GM12878 (cell line): ENCODE measurements around the gene RRAGA. TPM values are rescaled to one million over a fixed set of nuclear protein-coding genes. Genes with fewer than 3 reads are reported as not detected.
A peak's percentile ranks its signal among the peaks of the same experiment; 100 is the strongest.

ENCODE experiments used
- ATAC-seq: fragments of 200-7000 bp; cut with Tn5 transposase; 3 replicates; pipeline ENCODE4 v1.9.1; 2020; ENCODE audit warnings: mild to moderate bottlenecking, moderate library complexity
- BruUV-seq: library from RNA; stranded (reverse); fragments of 400-500 nt; replicated peaks from 2 replicates; lab custom pipeline; 2021; lab: Mats Ljungman, UMichigan
- CTCF ChIA-PET: fragments of 300-600 bp; sonication (Branson Sonifier 250); formaldehyde crosslinking; extraction: SDS; loops from one replicate; lab custom pipeline; 2021; ENCODE audit warnings: inconsistent platforms; lab: Yijun Ruan, JAX
- POLR2A ChIA-PET: fragments of 350-600 bp; formaldehyde crosslinking; extraction: SDS; loops from one replicate; lab custom pipeline; 2021; ENCODE audit warnings: inconsistent platforms; lab: Charles Lee
- RAD21 ChIA-PET: fragments of 300-600 bp; sonication (Branson Sonifier 250); formaldehyde crosslinking; loops from one replicate; lab custom pipeline; 2023; ENCODE audit warnings: antibody characterized with exemption; ENCODE audit not compliant: unreplicated experiment; lab: Charles Lee
- SMC1A ChIA-PET: fragments of 300-600 bp; sonication (Branson Sonifier 250); formaldehyde crosslinking; loops from one replicate; lab custom pipeline; 2023; ENCODE audit not compliant: unreplicated experiment, uncharacterized antibody; lab: Charles Lee
- DNase-seq: peaks from one replicate; pipeline ENCODE4 v3.0.0-alpha.2; 2011; ENCODE audit warnings: low read depth, low spot score
- FAIRE-seq: peaks from 3 replicates; lab custom pipeline; 2011; peaks lifted over from hg19 to GRCh38; lab: Jason Lieb, UNC
- H2AFZ ChIP-seq: 2 replicates; pipeline ENCODE4 v1.6.0; 2011; ENCODE audit warnings: low read depth, low read length, control low read depth; ENCODE audit not compliant: control insufficient read depth
- H3K27ac ChIP-seq: 2 replicates; pipeline ENCODE4 v1.5.1; 2011; ENCODE audit warnings: control low read depth; ENCODE audit not compliant: control insufficient read depth, insufficient read depth
- H3K27me3 ChIP-seq, 2 experiments: replicated peaks in 1 of 2; 2 replicates each; pipeline versions ENCODE4 v1.6.0 to v1.6.1; 2011; ENCODE audit warnings: low read length in 1 of 2; ENCODE audit not compliant: control insufficient read depth in 2 of 2, insufficient read depth in 2 of 2
- H3K36me3 ChIP-seq, 2 experiments: 2 replicates each; pipeline ENCODE4 v1.5.1; 2011; ENCODE audit warnings: low read length in 1 of 2; ENCODE audit not compliant: control insufficient read depth in 2 of 2, insufficient read depth in 2 of 2
- H3K4me1 ChIP-seq: 2 replicates; pipeline ENCODE4 v1.6.1; 2011; ENCODE audit warnings: mild to moderate bottlenecking, low read length, moderate library complexity, mixed read lengths; ENCODE audit not compliant: control insufficient read depth, insufficient read depth
- H3K4me2 ChIP-seq: 2 replicates; pipeline ENCODE4 v1.6.0; 2011; ENCODE audit warnings: control low read depth; ENCODE audit not compliant: control insufficient read depth, insufficient read depth
- H3K4me3 ChIP-seq: fragments of 200-600 bp; sonication (generic); 2 replicates; pipeline ENCODE4 v1.5.1; 2016
- H3K79me2 ChIP-seq: 2 replicates; pipeline ENCODE4 v1.6.0; 2011; ENCODE audit warnings: low read length; ENCODE audit not compliant: control insufficient read depth, insufficient read depth
- H3K9ac ChIP-seq: 2 replicates; pipeline ENCODE4 v1.8.0; 2011; ENCODE audit warnings: low read length, control low read depth, mixed read lengths; ENCODE audit not compliant: control insufficient read depth, insufficient read depth
- H3K9me3 ChIP-seq: replicated peaks from 3 replicates; pipeline ENCODE4 v1.5.1; 2011; ENCODE audit warnings: mild to moderate bottlenecking, low read length; ENCODE audit not compliant: control insufficient read depth, insufficient read depth
- H4K20me1 ChIP-seq: 2 replicates; pipeline ENCODE4 v1.6.0; 2011; ENCODE audit not compliant: control insufficient read depth, insufficient read depth
- RAD21 ChIP-seq: IDR thresholded peaks from 2 replicates; pipeline ENCODE4 v1.6.1; 2011; ENCODE audit warnings: mild to moderate bottlenecking, low read depth, low read length, moderate library complexity; ENCODE audit not compliant: insufficient read depth
- WGBS: methylation state at CpG from one replicate; pipeline ENCODE4 v1.1.6; 2016; ENCODE audit warnings: low lambda C conversion rate; ENCODE audit not compliant: insufficient replicate concordance, insufficient coverage; ENCODE audit errors: missing lambda C conversion rate; 5-methylcytosine and 5-hydroxymethylcytosine counted together
- in situ Hi-C: fragments of 300-500 bp; cut with MboI; formaldehyde crosslinking; loops from 9 replicates; pipeline ENCODE4 v1.14.3; 2018; ENCODE audit warnings: mixed read lengths
- intact Hi-C: fragments of 100-400 bp; cut with micrococcal nuclease; formaldehyde crosslinking; loops from one replicate; pipeline ENCODE4 v1.14.2; 2022; ENCODE audit not compliant: unreplicated experiment
- polyA plus RNA-seq, 11 experiments: library from polyadenylated mRNA; depleted of rRNA in 4 of 11; unstranded in 6 of 11; stranded (reverse) in 5 of 11; fragments of >200 nt; fragmentation: Nextera tagmentation in 4 of 11; fragmentation: Illumina TruSeq in 1 of 11; extraction: Ambion mirVana in 4 of 11; extraction: Trizol in 1 of 11; gene quantifications; 1 replicate in 1 of 11; 2 replicates in 10 of 11; pipeline versions ENCODE4 v1.2.1 to v1.2.3, GENCODE V29; 2011 to 2016; ENCODE audit warnings: inconsistent platforms in 2 of 11, missing spikeins in 2 of 11, low read depth in 1 of 11
- total RNA-seq, 4 experiments: library from RNA; depleted of rRNA in 3 of 4; stranded (reverse); fragments of >200 nt in 3 of 4; fragmentation: Illumina TruSeq in 1 of 4; extraction: Trizol in 1 of 4; gene quantifications; 2 replicates each; pipeline versions ENCODE4 v1.2.1 to v1.2.3, GENCODE V29; 2013 to 2021
- TF ChIP-seq, protein P1 (sequence below), 3 experiments: IDR thresholded peaks in 2 of 3; conservative IDR thresholded peaks in 1 of 3; 2 replicates each; pipeline ENCODE4 v1.5.1; 2011; ENCODE audit warnings: low read depth in 3 of 3, low read length in 3 of 3, mild to moderate bottlenecking in 3 of 3, control low read depth in 2 of 3, moderate library complexity in 2 of 3, inconsistent platforms in 1 of 3, mixed read lengths in 1 of 3; ENCODE audit not compliant: control insufficient read depth in 2 of 3, insufficient read depth in 1 of 3; ENCODE audit errors: extremely low read depth in 1 of 3

RRAGA gene
- total and polyA plus RNA-seq, 10 of the 15 experiments (the other 5 are each of a cell fraction or from before 2014, with no cell fraction given): 10.1 to 74.6 (median 37.9) TPM

GRCh38 chr9:19036611-19037010 lies 12.6 kb upstream of the RRAGA start:
- no peaks in the 10 kb centered on the region for H3K36me3 ChIP-seq
- ChIA-PET SMC1A (no interaction called here), CTCF (interaction anchor here (0.8 to 1.8 kb wide), 5 partner anchors 10 to 420 kb away, joined by 3 to 5 read pairs (median 3); no protein-coding TSS in a partner anchor), RAD21 (no interaction called here), POLR2A (interaction anchor here (0.6 kb wide), 1 partner anchor 278 kb away, joined by 4 read pairs; no protein-coding TSS in a partner anchor)
- no peak overlapping the region for H3K4me3 ChIP-seq
- no peaks in the 10 kb centered on the region for H3K4me1 ChIP-seq
- in situ Hi-C loops (loop anchor here (25.0 kb wide), 1 partner anchor 1224 kb away; no protein-coding TSS in a partner anchor), intact Hi-C loops (no loop called here)
- no TSS peak for BruUV-seq
- H3K27ac ChIP-seq: no peak overlapping the region
- no peak for ATAC-seq
- TF ChIP-seq RAD21: no peak
- TF ChIP-seq, protein P1, sequence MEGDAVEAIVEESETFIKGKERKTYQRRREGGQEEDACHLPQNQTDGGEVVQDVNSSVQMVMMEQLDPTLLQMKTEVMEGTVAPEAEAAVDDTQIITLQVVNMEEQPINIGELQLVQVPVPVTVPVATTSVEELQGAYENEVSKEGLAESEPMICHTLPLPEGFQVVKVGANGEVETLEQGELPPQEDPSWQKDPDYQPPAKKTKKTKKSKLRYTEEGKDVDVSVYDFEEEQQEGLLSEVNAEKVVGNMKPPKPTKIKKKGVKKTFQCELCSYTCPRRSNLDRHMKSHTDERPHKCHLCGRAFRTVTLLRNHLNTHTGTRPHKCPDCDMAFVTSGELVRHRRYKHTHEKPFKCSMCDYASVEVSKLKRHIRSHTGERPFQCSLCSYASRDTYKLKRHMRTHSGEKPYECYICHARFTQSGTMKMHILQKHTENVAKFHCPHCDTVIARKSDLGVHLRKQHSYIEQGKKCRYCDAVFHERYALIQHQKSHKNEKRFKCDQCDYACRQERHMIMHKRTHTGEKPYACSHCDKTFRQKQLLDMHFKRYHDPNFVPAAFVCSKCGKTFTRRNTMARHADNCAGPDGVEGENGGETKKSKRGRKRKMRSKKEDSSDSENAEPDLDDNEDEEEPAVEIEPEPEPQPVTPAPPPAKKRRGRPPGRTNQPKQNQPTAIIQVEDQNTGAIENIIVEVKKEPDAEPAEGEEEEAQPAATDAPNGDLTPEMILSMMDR (IDR thresholded peaks at IDR 0.05 in 2 of 3, conservative IDR thresholded peaks at IDR 0.05 in 1 of 3; ENCODE audit: control insufficient read depth in 2 of 3, extremely low read depth in 1 of 3, insufficient read depth in 1 of 3, low read depth in 3 of 3, low read length in 3 of 3): 0 out of 6 replicates have a peak, but pooled peaks of 1 of the 3 experiments have one; percentile 17
- H2AFZ ChIP-seq: no peak overlapping the region
- H3K27me3 ChIP-seq: no peaks in the 10 kb centered on the region
- H4K20me1 ChIP-seq: no peaks in the 10 kb centered on the region
- H3K9me3 ChIP-seq: no peaks in the 10 kb centered on the region
- no peak overlapping the region for H3K9ac ChIP-seq
- DNase-seq: no peak
- no peaks in the 10 kb centered on the region for H3K79me2 ChIP-seq
- WGBS: 66% methylated on average over 5 of the region's 5 CpGs
- H3K4me2 ChIP-seq: no peak overlapping the region
- FAIRE-seq: no peak
